HG03439 (cell line): ENCODE data around the gene ZBTB8A.
"Not testable (repeated sequence)": the region's sequence is repeated elsewhere in the genome, so short reads cannot be mapped to it uniquely, and the experiment has no call there.

Experiments used
- ATAC-seq: cut with Tn5 transposase; IDR thresholded peaks from one replicate; pipeline ENCODE4 v1.9.1; 2021; ENCODE audit warnings: mild to moderate bottlenecking, moderate library complexity; ENCODE audit not compliant: unreplicated experiment

Gene ZBTB8A

DNA sequence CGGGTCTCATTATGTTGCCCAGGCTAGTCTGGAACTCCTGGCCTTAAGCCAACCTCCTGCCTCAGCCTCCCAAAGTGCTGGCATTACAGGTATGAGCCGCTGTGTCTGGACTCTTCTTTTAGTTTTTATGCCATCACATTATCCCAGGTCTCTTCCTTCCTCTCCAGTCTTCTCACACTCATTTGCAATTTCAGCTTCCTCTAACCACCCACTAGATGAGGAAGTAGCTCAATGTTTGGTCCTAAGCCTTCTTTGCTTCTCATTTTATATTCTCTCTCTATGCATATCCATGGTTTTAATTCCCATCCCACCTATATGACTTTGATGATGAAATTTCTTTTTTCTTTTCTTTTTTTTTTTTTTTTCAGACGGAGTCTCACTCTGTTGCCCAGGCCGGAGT is 3.1 kb upstream of the ZBTB8A start:
- no peak for ATAC-seq

DNA sequence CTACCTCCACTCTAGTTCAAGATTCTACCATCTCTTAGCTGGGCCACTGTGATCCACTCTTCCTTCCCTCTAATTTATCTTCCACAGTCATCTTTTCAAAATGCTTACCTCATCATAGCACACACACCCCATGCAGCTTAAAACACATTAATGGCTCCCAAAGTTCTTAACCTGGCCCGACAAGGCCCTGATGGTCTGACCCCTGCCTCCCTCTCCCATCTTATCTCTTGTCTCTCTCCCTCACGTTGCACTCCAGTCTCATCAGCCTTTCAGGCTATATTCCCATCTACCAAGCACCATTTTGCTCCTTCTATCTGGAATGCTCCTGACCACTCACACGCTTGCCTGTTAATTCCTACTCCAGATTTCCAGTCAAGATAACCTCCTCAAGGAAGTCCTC is 2.5 kb upstream of the ZBTB8A start:
- no peak for ATAC-seq

DNA sequence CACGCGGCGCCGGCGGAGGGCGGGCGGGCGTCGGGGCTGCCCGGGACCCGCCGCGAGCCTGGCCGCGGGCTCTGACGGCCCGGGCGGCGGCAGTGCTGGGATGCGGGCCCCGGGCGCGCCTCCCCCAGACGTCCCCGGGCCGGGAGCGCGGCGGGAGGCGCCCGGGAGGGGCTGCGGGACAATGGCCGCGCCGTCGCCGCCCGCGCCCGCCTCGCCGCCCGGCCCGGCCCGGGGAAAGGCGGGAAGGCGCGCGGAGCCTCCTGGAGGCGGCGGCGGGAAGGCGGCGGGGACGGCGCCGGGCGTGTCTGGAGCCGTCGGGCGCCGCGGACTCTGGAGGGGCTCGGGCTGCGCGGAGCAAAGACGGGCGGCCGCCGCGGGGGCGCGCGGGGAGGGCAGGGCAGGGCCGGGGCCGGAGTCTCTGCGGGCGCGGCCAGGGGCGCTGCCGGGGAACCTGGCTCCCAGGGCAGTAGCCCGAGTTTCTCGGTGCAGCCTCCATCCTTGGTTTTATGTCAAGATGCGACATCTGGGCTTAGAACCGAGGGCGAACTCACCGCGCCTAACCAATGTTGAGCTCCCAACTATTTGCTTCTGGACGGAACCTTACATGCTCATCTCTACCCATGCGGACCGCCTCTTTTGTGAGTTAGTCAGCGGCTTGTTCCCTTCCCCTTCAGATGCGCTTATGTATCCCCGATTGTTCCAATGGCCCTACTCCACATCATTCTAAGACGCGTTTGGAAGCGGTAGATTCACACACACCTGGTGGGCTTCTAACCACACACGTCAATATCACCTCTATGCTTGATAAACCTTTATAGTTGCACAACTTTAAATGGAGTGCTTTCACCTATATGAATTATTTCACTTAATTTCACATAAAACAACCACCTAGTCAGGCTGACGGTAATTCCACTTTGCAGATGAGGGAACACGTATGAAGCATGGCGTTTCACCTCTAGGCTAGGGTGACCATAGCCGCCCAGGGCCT is 651 bp downstream of the ZBTB8A start:
- ATAC-seq: no peak

GRCh38 chr1:32540605-32541004 is 1.4 kb downstream of the ZBTB8A start:
- no peak for ATAC-seq

GRCh38 chr1:32541064-32541566 is 1.9 kb downstream of the ZBTB8A start:
- no peak for ATAC-seq

GRCh38 chr1:32546611-32547010 is 7.4 kb downstream of the ZBTB8A start:
- ATAC-seq: no peak

- ATAC-seq: no peak
These were observed 10.4 kb downstream of the ZBTB8A start for GRCh38 chr1:32549616-32550015.

GRCh38 chr1:32554288-32554687 is 15.1 kb downstream of the ZBTB8A start:
- ATAC-seq: no peak

DNA sequence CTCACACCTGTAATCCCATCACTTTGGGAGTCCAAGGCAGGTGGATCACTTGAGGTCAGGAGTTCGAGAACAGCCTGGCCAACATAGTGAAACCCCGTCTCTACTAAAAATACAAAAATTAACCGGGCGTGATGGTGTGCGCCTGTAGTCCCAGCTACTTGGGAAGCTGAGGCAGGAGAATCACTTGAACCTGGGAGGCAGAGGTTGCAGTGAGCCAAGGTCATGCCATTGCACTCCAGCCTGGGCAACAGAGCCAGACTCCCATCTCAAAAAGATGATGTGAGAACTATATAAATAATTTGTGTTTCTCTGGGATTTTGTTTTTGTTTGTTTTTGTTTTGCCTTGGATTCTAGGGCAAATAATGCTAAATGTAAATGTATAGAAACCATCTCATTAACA is 17.8 kb downstream of the ZBTB8A start:
- not testable (repeated sequence) for ATAC-seq

DNA sequence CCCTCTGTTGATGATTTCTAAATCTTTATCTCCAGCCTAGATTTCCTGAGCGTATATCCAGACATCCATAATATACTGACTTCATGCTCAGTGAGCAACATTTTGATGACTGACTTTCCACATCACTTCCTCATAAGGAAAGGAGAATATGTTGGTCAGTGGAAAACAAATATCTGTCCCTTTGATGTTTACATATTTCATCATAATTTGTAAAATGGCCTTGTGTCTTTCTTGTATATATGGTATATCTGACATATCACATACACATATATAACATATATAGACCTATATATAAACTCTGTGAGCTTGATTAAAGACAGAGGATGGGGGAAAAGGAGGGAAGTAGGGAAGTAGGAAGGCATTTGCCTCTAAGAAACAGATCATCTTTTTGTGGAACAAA is 18.6 kb downstream of the ZBTB8A start:
- ATAC-seq: no peak

DNA sequence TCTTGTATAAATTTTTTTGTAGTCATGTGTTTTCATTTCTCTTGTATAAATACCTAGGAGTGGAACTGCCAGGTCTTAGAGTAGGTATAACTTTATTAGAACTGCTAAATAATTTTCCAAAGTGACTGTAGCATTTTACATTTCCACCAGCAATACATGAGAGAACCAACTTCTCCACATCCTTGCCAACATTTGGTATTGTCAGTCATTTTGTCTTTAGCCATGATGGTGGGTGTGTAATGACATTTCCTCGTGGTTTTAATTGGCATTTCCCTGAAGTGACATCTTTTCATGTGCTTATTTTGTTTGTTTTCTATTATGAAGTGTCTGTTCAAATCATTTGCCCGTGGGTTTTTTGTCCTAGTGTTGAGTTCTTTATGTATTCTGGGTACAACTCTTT is 29.7 kb downstream of the ZBTB8A start:
- ATAC-seq: no peak

DNA sequence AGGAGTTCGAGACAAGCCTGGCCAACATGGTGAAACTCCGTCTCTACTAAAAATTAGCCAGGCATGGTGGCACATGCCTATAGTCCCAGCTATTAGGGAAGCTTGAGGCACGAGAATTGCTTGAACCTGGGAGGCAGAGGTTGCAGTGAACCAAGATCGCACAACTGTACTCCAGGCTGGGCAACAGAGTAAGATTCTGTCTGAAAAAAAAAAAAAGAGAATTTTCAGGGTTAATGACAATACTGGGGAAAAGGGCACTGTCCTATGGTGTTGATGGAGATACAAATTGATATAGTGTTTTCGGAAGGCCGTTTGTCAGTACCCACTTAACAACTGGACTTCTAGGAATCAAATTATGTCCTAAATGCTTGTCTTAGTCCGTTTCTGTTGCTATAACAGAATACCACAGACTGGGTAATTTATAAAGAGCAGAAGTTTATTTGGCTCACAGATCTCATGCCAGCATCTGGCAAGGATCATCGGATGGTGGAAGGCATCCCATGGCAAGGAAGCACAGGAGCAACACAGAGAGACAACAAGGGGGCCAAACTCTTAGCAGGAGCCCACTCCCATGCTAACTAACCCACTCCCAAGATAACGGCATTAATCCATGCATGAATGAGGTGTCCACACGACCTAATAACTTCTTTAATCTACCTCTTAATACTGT is 41.3 kb downstream of the ZBTB8A start:
- ATAC-seq: no peak

DNA sequence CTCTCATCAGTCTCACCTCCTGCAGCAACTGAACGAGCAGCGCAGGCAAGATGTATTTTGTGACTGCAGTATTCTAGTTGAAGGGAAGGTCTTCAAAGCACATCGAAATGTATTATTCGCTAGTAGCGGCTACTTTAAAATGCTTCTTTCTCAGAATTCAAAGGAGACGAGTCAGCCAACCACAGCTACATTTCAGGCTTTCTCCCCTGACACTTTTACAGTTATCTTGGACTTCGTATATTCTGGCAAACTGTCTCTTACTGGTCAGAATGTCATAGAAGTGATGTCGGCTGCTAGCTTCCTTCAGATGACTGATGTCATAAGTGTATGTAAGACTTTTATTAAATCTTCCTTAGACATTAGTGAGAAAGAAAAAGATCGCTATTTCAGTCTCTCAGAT is 53.7 kb downstream of the ZBTB8A start:
- no peak for ATAC-seq

DNA sequence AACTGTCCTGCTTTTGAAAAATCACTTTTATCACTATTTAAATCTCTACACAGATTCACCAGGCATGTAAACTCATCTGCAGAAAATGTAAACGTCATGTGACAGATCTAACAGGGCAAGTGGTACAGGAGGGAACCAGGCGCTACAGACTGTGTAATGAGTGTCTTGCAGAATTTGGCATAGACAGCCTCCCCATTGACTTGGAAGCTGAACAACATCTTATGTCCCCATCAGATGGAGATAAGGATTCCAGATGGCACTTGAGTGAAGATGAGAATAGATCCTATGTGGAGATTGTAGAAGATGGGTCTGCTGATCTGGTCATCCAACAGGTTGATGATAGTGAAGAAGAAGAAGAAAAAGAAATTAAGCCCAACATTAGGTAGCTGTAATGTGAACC is 60.8 kb downstream of the ZBTB8A start:
- ATAC-seq: no peak

- ATAC-seq: no peak
These were observed 66.6 kb downstream of the ZBTB8A start for GRCh38 chr1:32605711-32606424.

DNA sequence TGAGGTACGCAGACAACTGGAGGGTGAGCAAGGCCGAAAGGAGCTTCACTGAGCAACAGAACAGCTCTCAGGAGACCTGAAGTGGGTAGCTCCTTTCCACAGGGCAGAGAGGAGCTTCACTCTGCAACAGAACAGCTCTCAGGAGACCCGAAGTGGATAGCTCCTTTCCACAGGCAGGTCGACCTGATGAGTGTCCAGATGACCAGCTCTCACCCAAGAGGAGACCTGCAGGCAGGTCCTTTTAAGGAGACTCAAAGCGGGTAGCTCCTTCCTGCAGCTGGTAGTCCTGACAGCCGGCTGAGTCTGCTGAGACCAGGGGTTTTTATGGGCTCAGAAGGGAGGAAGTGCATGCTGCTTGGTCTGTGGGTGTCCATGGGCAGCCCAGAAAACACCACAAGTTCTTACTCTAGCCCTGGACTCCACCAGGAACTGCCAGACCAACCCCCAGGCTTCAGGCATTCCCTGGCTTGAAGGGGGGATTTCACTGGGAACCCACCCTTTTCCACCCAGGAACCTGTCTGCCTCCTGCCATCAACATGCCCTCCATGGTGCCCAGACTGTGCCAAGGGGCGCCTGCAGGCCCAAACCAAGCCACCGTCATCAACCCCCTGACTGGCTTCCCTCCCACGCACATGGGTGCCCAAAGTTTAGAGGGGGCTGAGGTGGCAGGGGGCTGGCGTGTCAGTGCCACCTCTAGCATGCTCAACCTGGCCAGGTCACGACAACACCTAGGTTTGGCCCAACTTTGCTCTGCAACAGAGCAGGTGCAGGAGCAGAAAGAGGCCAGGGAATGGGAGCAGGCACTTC is 67.5 kb downstream of the ZBTB8A start:
- no peak for ATAC-seq

- ATAC-seq: no peak
These were observed 70.0 kb downstream of the ZBTB8A start for GRCh38 chr1:32609180-32609579.

DNA sequence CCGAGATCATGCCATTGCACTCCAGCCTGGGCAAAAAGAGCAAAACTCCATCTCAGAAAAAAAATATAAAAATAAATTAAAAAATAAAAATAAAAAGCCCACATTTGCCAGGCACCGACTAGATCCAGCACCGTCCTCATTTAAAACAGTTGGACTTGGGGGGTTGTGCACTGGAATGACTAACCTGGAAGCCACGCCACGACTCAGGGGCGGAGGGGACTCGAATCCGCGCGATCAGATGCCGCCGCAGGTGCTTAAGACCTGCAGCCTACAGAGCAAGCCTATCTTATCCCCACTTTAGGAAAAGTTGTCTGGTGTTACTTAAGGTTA is 72.6 kb downstream of the ZBTB8A start:
- ATAC-seq: no peak

- ATAC-seq: peak; percentile 58
These were observed 73.1 kb downstream of the ZBTB8A start for GRCh38 chr1:32612189-32612881.

GRCh38 chr1:32613472-32613871 is 74.2 kb downstream of the ZBTB8A start:
- no peak for ATAC-seq
